Mammary epithelial cell (primary cell): ENCODE data around the gene RGPD6.
"Not testable (repeated sequence)": the region's sequence is repeated elsewhere in the genome, so short reads cannot be mapped to it uniquely, and the experiment has no call there.

Source experiments
- EZH2 ChIP-seq: IDR thresholded peaks from 2 replicates; pipeline ENCODE4 v1.6.1; 2012; ENCODE audit warnings: low read length, inconsistent platforms, borderline replicate concordance
- TF ChIP-seq, protein P1 (sequence below), 2 donors: IDR thresholded peaks in 1 of 2; conservative IDR thresholded peaks in 1 of 2; 2 replicates each; pipeline ENCODE4 v1.5.1; 2011 to 2012; ENCODE audit warnings: inconsistent platforms in 2 of 2, low read length in 2 of 2, mild to moderate bottlenecking in 2 of 2, control low read depth in 1 of 2, low read depth in 1 of 2; ENCODE audit not compliant: insufficient read depth in 1 of 2; ENCODE audit errors: extremely low read depth in 1 of 2

DNA sequence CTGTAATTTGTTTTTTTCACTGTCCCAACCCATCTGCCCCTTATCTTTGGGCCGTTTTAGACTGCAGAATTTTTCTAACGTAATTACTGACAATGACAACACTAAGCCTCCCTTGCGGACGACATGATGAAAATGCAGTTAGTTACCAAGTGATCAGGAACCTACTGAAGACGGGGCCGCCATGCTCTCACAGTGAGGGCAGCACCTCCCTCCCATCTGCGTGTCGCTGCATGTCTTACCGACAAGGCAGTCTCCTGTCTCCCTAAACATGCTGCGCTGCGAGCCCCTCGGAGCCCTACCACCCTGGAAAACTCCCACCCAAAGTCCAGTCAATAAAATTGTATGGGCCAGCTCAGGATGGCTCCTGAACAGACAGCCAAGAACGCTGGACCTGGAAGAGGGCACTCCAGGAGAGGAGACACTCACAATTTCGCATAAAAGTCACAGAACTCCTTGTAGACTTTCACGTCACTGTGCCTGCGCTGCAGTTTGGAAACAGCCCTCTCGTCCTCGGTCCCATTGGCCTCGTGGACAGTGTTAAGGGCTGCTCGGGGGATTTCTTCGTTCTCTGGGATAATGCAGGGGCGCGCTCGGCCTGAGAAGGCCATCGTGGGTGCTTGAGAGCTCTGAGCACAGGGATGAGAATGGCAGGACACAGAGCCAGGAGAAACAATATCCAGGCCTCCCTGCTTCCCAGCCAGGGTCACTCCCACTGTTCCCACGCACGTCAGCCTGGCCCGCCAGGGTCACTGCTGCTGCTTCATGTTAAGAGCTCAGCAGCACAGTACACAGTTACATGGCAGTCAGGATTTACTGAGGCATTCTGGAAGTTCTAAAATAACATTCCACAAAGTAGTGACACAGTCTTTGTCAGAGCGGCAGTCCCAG is 104.6 kb downstream of the RGPD6 start, which contains the start of gene LIMS4:
- TF ChIP-seq, protein P1, sequence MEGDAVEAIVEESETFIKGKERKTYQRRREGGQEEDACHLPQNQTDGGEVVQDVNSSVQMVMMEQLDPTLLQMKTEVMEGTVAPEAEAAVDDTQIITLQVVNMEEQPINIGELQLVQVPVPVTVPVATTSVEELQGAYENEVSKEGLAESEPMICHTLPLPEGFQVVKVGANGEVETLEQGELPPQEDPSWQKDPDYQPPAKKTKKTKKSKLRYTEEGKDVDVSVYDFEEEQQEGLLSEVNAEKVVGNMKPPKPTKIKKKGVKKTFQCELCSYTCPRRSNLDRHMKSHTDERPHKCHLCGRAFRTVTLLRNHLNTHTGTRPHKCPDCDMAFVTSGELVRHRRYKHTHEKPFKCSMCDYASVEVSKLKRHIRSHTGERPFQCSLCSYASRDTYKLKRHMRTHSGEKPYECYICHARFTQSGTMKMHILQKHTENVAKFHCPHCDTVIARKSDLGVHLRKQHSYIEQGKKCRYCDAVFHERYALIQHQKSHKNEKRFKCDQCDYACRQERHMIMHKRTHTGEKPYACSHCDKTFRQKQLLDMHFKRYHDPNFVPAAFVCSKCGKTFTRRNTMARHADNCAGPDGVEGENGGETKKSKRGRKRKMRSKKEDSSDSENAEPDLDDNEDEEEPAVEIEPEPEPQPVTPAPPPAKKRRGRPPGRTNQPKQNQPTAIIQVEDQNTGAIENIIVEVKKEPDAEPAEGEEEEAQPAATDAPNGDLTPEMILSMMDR (conservative IDR thresholded peaks at IDR 0.05 in 1 of 2, IDR thresholded peaks at IDR 0.05 in 1 of 2; ENCODE audit: extremely low read depth in 1 of 2, insufficient read depth in 1 of 2, low read depth in 1 of 2, low read length in 2 of 2), result not testable (repeated sequence)
- TF ChIP-seq EZH2, result not testable (repeated sequence)
